IPS-11a (cell line): ENCODE results near the gene SNX20.

Experiments
- H3K4me3 ChIP-seq: one replicate; pipeline ENCODE4 v1.5.1; 2013; ENCODE audit warnings: low read depth, low read length, control low read depth

Gene SNX20

GRCh38 chr16:50705436-50706110, 24.5 kb upstream of the SNX20 start:
- H3K4me3 ChIP-seq: no peak overlapping the region

- H3K4me3 ChIP-seq: no peak overlapping the region
Measured at GRCh38 chr16:50704245-50704644, 23.1 kb upstream of the SNX20 start.

- H3K4me3 ChIP-seq: no peak overlapping the region
Measured at GRCh38 chr16:50702725-50703124, 21.6 kb upstream of the SNX20 start.

- no peak overlapping the region for H3K4me3 ChIP-seq
Measured at GRCh38 chr16:50699326-50700159, 18.4 kb upstream of the SNX20 start.

- H3K4me3 ChIP-seq: no peak overlapping the region
Measured at GRCh38 chr16:50697881-50698767, 17.0 kb upstream of the SNX20 start.

- no peak overlapping the region for H3K4me3 ChIP-seq
Measured at GRCh38 chr16:50697421-50697715, 16.3 kb upstream of the SNX20 start.

GRCh38 chr16:50696575-50697420, 15.7 kb upstream of the SNX20 start:
- H3K4me3 ChIP-seq: no peak overlapping the region

GRCh38 chr16:50696126-50696525, 15.0 kb upstream of the SNX20 start:
- no peak overlapping the region for H3K4me3 ChIP-seq

- H3K4me3 ChIP-seq: no peak overlapping the region
Measured at GRCh38 chr16:50695017-50696000, 14.2 kb upstream of the SNX20 start.

GRCh38 chr16:50694206-50694605, 13.1 kb upstream of the SNX20 start:
- no peak overlapping the region for H3K4me3 ChIP-seq

- H3K4me3 ChIP-seq: no peak within 1 kb of the TSS
Measured at GRCh38 chr16:50692999-50693781, 12.1 kb upstream of the SNX20 start, which contains the start of gene NOD2. NOD2 (plus strand) TSS chr16:50693606; CDS start chr16:50699496, 5,890 bp downstream.

- H3K4me3 ChIP-seq: no peak overlapping the region
Measured at GRCh38 chr16:50692644-50692998, 11.5 kb upstream of the SNX20 start.

- no peak overlapping the region for H3K4me3 ChIP-seq
Measured at GRCh38 chr16:50690177-50690576, 9.1 kb upstream of the SNX20 start.

GRCh38 chr16:50688867-50689266, 7.8 kb upstream of the SNX20 start:
- H3K4me3 ChIP-seq: no peak overlapping the region

GRCh38 chr16:50688083-50688482, 7.0 kb upstream of the SNX20 start:
- no peak overlapping the region for H3K4me3 ChIP-seq

- H3K4me3 ChIP-seq: no peak overlapping the region
Measured at GRCh38 chr16:50685462-50686063, 4.5 kb upstream of the SNX20 start.

GRCh38 chr16:50684823-50685461, 3.8 kb upstream of the SNX20 start:
- H3K4me3 ChIP-seq: no peak overlapping the region
